ENCODE data around the gene ENTPD8.

GRCh38 chr9:137462986-137463930, 22.1 kb upstream of the ENTPD8 start:
- TF ChIP-seq CTCF (IDR thresholded peaks at IDR 0.05; ENCODE audit: low read depth, low read length) (no peak), MYC (IDR thresholded peaks at IDR 0.05; ENCODE audit: low read depth, low read length) (no peak)
